ENCODE results near the gene KRT23.
A peak's percentile ranks its signal among the peaks of the same experiment; 100 is the strongest.

Gene KRT23

DNA sequence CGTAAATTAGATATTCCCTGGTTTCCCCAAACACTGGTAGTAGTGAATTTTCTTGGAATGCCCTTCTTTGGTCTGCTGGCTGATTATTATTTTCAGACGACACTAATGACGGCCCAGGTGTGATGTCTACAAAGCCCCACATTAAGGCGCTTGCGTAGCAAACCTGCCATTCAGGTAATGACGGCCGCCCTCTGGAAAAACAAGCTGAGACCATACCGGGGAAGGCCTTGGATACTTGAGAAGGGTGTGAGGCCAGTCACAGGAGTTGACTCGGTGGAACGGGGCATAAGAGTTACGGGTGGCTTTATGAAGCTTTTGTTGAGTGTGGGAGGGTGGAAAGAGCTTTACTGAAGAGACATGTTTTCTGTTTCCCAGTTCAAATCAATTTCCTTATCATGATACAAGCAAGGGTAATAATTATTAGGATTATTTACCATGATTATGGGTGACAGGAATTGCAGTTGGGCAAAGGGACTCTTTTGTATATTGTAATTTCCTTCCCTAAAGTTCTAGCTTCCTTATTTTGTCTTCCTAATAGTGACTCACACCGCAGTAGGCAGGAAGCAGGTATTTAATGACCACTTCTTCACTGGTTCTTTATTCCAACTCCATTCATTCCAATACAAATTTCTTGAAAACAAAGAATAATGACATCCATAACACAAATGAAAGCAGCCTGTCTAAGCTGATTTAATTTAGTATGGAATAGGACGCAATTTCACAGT is 24.8 kb downstream of the KRT23 start:
- DNase-seq (ENCODE audit: low read depth, low spot score): no peak

- no peak for DNase-seq (ENCODE audit: low read depth, low spot score)
These were observed 27.0 kb downstream of the KRT23 start for GRCh38 chr17:40910441-40910841.

- DNase-seq (ENCODE audit: low read depth, low spot score): no peak
These were observed 27.7 kb downstream of the KRT23 start for GRCh38 chr17:40909755-40910154.

DNA sequence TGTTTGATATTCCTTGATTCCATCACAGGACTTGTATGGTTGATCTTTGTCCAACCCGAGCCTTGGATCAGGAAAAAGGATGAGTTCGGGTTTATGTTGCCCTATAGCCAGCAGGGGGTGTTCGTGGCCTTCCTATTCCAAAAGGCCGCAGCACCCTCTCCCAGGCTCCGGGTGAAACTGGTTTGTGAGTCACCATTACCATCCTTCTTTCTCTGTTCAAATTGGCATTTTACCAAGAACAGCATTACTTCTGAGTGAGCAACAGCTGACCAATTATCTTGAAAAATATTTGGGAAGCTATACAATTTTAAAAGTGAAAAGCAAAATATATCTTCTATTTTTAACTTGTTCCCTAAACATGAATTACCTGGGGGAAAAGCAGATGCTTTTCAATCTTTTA is 28.1 kb downstream of the KRT23 start:
- peak; percentile 80 for DNase-seq (ENCODE audit: low read depth, low spot score)

GRCh38 chr17:40906613-40907012 is 30.8 kb downstream of the KRT23 start:
- DNase-seq (ENCODE audit: low read depth, low spot score): no peak

GRCh38 chr17:40905370-40905769 is 32.1 kb downstream of the KRT23 start:
- no peak for DNase-seq (ENCODE audit: low read depth, low spot score)

GRCh38 chr17:40903129-40903847 is 34.2 kb downstream of the KRT23 start:
- DNase-seq (ENCODE audit: low read depth, low spot score): no peak

GRCh38 chr17:40902498-40902897 is 34.9 kb downstream of the KRT23 start:
- DNase-seq (ENCODE audit: low read depth, low spot score): no peak

- DNase-seq (ENCODE audit: low read depth, low spot score): no peak
These were observed 35.4 kb downstream of the KRT23 start for GRCh38 chr17:40901981-40902474.

GRCh38 chr17:40900809-40901356 is 36.6 kb downstream of the KRT23 start:
- DNase-seq (ENCODE audit: low read depth, low spot score): no peak

GRCh38 chr17:40896916-40897455 is 40.5 kb downstream of the KRT23 start:
- no peak for DNase-seq (ENCODE audit: low read depth, low spot score)

DNA sequence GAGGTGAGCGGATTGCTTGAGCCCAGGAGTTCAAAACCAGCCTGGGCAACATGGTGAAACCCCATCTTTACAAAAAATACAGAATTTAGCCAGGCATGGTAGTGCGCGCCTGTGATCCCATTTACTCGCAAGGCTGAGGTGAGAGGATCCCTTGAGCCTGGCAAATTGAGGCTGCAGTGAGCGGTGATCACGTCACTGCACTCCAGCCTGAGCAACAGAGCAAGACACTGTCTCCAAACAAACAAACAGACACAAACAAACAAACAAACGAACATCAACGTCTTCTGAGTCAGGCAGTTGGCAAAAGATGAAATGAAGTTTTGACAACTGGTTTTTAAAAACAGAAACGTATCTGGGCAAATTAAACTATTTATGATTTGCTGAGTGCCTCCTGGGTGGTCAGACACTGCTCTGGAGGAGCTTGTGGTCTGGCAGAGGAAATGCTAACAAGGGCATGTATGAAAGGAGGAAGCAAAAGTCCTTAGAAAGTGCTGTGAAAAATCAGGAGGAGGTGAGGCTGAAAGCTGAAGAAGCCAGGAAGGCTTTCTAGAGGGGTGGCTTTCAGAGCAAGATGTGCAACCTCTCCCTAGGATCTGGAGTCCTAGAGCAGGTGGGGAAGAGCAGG is 42.2 kb downstream of the KRT23 start:
- DNase-seq (ENCODE audit: low read depth, low spot score): no peak

DNA sequence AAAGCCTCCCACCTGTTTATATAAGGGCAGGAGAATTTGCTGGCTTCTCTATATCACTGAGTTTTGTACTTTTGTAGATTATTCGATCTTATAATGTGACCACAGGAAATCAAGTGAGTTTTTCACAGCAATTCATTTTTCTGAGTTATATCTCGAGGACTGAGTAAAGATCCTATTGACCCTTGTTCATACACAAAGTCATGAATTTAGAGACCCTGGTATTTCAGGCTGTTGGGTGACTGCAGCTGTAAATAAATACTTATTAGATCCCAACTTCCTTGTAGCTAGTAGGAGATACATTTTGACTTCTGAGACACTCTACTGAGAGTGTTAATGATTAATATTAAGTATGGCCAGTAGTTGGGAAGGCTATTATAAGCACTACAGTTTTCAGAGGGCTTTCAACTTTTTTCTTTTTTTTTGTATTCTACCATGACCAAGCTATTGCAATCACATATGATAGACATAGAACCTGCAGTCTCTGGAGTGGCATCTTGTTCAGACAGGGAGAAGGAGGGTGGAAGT is 49.2 kb downstream of the KRT23 start:
- DNase-seq (ENCODE audit: low read depth, low spot score): no peak

- no peak for DNase-seq (ENCODE audit: low read depth, low spot score)
These were observed 51.4 kb downstream of the KRT23 start for GRCh38 chr17:40886090-40886489.

DNA sequence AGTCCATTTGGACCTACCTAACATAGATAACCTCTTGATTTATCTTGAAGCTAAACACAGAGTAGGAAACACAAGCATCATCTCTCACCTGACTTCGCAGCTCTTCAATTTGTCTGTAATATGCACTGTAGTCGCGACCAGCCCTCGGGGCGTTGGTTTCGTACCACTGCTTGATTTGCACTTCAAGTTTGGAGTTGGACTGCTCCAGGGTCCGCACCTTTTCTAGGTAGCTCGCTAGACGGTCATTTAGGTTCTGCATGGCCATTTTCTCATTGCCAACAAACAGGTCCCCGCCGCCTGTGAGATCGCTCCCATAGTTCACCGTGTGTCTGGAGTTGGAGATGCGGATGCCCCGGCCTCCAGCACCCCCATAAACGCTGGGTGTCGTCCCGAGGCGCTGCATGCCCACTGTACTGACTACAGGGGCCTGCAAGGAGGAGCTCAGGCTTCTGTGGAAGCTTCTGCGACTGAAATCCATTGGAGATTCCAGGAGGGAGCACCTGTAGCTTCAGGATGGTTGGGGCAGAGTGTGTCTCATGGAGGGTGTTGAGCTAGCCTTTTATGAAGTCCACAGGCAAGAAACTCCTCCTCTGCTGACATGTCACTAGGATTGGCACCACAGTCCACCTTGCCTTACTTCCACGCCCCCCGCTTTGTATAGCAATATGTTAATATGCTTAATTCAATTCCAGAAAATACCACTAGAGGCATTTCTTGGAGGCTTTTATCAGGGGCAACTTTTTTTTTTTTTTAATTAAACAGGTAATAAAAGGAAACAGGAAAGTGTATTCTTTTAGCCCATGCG is 52.5 kb downstream of the KRT23 start, which contains the start of gene KRT20:
Gene KRT20 (minus strand): TSS at position 535 of the 805 bp plus-strand sequence. CDS start 57 bp downstream, at position 478.
- no peak for DNase-seq (ENCODE audit: low read depth, low spot score)

GRCh38 chr17:40883626-40884334 is 53.7 kb downstream of the KRT23 start:
- no peak for DNase-seq (ENCODE audit: low read depth, low spot score)

- no peak for DNase-seq (ENCODE audit: low read depth, low spot score)
These were observed 54.4 kb downstream of the KRT23 start for GRCh38 chr17:40883031-40883430.

DNA sequence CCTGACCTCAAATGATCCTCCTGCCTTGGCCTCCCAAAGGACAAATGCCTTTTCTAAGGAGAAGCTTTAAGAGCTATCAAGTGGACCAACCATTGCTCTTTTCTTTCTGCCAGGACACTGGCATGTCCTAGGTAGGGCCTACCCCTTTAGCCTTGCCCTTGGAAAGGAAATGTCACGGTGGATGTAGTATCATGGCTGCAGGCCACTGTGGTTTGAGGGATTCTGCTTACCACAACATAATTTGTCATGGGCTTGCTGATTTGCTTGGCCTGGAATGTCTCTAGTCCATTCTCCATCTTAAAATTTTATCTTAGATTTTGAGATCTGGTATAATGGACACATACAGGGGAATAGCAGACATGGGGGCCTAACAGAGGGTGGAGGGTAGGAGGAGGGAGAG is 58.4 kb downstream of the KRT23 start:
- no peak for DNase-seq (ENCODE audit: low read depth, low spot score)

- DNase-seq (ENCODE audit: low read depth, low spot score): no peak
These were observed 59.4 kb downstream of the KRT23 start for GRCh38 chr17:40878044-40878443.

GRCh38 chr17:40873801-40874200 is 63.6 kb downstream of the KRT23 start:
- DNase-seq (ENCODE audit: low read depth, low spot score): no peak
